GM18505 (cell line): ENCODE data around the gene NOS1AP.

Experiments used
- ATAC-seq: cut with Tn5 transposase; IDR thresholded peaks from one replicate; pipeline ENCODE4 v1.9.1; 2021; ENCODE audit not compliant: unreplicated experiment
- POLR2A ChIP-seq: IDR thresholded peaks from 4 replicates; pipeline ENCODE4 v1.6.1; 2011; ENCODE audit warnings: borderline replicate concordance; ENCODE audit not compliant: insufficient read depth, insufficient read length; ENCODE audit errors: extremely low read depth

NOS1AP gene

DNA sequence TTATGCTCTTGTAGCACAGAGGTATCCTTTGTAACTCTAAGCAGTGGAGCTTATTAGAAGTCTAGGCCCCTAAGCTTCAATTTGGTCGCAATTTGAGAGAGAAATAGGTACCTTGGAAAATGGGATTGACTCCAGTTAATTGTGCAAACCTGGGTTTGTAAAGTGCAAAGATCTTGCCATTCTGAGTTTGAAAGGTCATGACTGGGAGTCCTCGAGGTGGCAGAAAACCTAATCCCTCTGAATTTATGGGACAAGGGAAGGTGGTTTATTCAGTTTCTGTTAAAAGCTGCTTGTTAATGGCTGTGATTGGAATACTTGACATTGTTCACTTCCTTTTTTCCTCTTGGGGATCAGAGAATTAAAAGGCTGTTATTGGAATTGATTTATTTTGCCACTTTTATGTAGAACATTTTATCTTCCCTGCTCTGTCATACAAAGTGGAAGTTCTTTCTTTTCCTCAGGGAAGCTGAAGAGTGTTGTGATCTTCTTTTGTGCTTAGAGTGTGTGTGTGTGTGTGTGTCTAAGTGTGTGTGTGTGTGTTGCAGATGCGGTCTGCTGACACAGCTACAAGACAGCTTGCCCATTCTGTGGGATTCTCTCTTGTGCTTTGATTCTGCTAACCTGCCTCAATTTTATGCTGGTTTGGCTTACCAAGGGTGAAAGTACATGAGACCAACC lies 162.7 kb downstream of the NOS1AP start:
- no peak for ATAC-seq
- no peak for TF ChIP-seq POLR2A

DNA sequence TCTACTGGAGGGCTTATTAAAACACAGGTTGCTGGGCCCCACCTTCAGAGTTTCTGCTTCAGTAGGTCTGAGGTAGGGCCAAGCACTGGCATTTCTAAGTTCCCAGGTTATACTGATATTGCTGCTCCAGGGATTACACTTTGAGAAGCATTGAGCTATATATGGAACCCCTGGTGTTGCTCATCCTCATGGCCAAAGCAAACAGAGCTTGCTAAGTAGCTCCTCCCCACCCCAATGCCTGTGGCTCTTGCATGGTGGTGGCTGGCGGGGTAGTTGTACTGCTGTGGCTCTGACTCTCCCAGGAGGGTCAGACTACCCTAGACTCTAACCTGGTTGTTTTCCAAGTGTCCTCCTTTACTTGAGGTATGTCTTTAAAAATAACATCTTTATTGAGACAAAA lies 163.6 kb downstream of the NOS1AP start:
- no peak for ATAC-seq

DNA sequence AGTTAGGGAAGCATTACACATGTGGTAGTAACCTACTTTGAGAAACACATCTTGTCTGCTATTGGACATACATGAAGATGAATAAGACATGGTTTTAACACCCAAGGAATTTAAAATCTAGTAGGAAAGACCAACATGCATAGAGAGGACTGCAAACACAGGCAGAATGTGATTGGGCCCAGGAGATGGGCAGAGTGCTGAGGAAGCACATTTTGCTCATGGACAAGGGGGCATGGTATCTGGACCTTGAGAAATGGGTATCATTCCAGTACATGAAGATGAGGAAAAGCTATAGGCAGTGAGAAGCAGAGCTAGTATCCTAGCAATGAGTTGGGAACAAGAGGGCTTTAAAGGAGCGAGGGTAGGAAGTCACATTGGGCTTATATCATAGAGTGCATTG lies 164.4 kb downstream of the NOS1AP start:
- ATAC-seq, result no peak

More for the DNA sequence above, 163.6 kb downstream of the NOS1AP start:
- TF ChIP-seq POLR2A, result no peak

DNA sequence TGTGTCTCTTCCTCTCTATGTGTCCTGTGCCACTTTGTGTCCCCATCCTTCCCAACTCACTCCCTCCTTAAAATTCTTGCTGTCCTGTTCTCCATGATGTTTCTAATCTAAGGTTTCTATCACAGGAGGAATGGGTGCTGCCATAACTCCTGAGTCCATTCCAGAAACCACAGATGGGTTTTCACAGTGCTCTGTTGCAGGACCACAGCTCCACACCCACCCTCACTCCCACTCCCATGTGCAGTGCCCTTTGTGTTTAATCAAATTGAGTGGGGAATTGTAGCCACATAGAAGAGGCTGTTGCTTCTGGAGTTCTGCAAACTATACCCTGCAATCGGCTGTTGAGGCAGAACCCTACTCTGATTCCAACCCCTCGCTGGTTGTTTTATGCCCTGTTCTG lies 165.1 kb downstream of the NOS1AP start:
- TF ChIP-seq POLR2A, result no peak

More for the DNA sequence above, 164.4 kb downstream of the NOS1AP start:
- no peak for TF ChIP-seq POLR2A

DNA sequence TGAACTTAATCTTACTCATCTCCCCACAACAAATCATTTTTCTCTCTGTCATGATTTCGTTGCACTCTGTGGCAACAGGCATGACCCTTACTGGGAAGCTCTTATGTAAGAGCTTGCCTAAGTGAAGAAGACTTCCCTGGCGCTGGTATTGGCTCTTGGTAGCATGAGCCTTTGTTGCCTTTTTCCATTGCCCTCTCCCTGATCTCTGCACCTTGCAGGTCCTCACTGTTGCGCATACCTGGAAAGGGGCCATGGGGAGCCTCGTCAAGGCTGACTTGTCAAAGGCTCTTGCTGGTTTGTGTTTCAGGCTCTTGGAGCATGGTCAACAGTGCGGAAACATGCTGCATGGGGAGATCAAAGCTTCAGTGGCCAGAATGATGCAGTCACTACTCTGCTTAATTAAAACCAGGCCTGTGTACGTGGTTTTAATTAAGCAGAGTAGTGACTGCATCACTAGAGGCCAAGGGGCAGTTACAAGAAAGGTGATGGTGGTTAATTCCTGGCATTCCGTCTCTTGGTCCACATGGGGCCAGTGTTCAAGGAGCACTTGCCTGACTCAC lies 165.8 kb downstream of the NOS1AP start:
- no peak for TF ChIP-seq POLR2A
- no peak for ATAC-seq

More for the DNA sequence above, 165.1 kb downstream of the NOS1AP start:
- no peak for ATAC-seq

DNA sequence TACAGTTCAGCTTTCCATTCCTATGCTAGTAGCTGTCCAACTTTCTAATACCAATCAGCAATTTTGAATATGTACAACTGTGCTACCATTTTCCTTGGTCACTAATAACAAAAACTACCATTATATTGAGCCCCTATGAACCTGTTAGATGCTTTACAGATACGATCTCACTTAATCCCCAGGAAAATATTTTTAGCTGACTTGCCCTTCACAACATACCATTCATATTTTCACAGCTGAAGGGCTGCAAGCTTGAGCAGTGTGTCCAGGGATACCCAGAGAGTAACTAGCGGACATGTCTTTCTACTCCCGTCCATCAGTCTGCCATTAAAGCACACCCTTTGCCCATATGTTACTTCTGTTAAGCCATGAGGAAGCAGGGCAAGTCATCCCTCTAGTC lies 166.7 kb downstream of the NOS1AP start:
- no peak for TF ChIP-seq POLR2A

DNA sequence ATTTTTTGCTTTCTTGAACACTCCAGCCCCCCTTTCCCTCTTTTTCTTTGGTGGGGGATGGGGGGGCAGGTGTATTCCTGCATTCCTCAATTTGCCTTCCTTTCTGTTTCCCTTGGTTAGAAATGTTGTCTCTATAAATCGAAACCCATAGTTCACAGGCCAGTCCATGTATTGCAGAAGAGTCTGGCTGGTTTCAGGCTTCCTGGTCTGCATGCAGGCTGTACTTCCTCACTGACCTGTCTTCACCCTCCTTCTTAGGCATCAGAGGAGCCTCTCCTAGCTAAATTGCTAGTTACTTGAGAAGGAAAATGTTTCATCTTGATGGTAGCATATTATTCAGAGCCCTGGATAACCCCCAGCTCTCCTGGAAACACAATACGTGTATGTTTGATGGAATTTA lies 167.1 kb downstream of the NOS1AP start:
- TF ChIP-seq POLR2A, result no peak
- ATAC-seq, result no peak

More for the DNA sequence above, 166.7 kb downstream of the NOS1AP start:
- no peak for ATAC-seq

DNA sequence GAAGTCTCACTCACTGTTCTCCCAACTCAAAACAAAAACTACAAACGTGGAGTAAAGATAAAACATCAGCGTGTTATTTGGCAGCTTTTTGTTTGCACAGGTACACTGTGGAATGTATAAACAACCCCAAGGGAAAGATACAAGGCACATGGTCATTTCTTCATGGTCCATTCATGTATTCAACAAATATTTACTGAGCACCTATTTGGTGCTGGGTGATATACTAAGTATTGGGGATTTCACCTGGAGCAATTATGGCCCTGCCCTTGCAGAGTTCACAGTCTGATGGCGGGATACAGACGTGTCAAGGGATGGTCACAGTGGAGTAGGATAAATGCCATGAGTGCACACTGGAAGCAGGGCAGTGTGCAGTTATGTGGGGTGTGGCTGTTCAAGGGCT lies 171.1 kb downstream of the NOS1AP start:
- TF ChIP-seq POLR2A, result no peak
- no peak for ATAC-seq

DNA sequence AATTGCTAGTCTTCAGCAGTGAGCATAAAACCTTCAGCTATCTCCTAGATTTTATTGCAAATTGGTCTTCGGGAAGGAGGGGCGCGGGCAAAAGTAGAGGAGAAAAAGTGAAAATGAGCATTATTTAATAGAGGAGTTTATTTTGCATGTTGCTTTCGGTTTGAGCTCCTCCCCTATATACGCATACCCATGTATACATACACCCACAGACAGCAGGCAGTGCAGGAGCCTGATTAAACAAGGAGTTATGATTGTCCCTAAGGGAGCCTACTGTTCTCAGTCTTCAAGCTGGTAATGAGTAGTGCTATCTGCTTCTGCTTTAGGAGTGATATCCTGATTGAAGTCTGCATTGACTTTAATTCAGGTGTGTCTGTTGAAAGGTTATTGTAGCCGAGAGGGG lies 173.3 kb downstream of the NOS1AP start:
- no peak for ATAC-seq
- no peak for TF ChIP-seq POLR2A

DNA sequence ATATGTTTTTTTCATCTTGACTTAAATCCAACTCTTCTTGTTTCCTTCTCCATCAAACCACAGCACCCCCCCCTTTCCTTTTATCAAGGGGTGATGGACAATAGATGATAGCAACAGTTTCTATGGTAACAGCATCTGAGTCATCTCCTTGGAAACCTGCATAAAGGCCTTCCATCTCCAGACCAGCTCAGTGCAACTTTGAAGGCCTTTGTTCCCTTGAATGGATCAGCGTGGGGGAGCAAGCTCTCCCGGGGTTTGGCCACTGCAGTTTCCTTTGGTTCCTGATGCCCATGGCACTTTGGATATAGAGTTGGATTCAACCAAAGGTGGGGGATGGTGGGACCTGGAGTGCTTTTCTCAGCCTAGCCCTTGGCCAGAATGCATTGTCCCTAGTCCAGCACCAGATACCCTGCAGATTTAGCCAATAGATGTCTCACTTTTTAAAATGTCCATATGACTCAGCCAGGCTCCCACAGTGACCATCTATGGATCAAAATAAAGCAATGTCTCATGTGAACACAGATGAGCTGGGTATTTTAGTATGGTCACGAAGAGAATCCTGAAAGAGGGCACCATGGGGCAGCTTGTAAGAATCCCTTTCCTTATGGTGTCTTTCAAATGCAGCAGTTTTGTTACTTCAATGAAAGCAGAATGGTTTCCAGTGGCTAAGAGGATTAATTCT lies 179.5 kb downstream of the NOS1AP start:
- TF ChIP-seq POLR2A, result no peak

DNA sequence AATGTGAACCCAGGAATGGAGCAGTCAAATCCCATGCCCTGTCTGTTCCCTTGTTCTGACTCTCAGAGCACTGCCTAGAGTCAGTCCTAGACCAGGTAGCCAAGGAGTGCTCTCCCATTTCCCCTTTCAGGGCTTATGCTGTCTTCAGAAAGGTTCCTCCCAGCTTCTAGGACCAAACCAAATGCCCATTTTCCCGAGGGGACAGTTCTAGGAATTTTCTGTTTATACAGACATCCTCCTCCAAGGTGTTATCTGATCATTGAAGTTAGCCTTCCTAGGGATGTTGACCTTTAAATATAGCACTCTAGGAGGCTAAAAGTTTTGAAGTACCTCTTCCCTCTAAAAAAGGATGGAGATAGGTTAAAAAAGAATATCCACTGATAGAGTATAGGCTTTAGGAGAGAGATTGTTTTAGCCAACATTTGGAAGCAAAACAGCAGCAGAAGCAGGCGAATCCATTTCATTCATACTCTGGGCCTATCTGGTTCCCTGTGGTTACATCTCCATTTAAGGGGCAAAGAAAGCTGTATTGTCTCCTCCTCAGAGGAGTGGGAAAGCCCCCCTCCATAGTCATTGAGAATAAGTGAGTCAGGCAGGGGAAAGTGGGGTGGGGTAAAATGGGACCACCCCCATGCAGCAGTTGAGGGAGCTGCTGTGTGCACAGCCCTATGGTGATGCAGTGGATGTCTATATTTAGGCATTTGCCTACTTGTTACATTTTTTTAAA lies 180.7 kb downstream of the NOS1AP start:
- ATAC-seq, result no peak
- TF ChIP-seq POLR2A, result no peak

More for the DNA sequence above, 179.5 kb downstream of the NOS1AP start:
- no peak for ATAC-seq

DNA sequence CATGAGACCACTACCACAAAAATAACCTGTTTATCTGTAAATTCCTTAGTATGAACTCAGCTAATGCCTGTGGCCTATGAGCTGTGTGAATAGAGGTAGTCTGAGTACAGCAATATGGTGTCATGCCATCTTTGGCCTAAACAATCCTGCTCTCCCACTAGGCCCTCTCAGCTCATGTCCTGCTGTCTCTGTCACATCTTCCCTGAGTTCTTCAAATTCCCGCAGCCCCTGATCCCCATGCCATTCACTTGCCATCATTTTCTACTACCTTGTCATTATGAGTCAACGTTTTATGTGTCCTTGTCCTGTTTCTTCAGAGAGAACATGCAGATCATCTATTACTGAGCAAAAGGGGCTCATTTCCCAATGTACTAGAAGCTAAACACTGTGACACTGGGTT lies 181.6 kb downstream of the NOS1AP start:
- no peak for ATAC-seq
- TF ChIP-seq POLR2A, result no peak

DNA sequence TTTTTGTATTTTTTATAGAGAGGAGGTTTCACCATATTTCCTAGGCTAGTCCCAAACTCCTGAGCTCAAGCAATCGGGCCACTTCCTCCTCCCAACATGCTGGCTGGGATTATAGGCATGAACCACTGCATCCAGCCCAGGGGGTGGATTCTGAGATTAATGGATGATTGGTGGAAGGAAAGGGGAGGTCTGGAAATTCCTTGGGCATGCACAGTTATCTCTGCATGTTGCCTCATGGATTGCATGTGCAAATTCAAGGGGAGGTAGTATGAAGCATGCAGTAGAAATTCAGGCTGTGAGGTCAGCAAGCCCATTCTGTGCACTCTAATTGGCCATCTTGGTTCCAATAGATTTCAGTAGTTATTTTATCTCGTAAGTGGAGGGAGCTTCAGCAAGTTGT lies 182.7 kb downstream of the NOS1AP start:
- ATAC-seq, result no peak

More for the DNA sequence above, 182.7 kb downstream of the NOS1AP start:
- TF ChIP-seq POLR2A, result no peak
